Esophagus muscularis mucosa (tissue), 4 donors: ENCODE results near the gene OTUD4. TPM values are rescaled to one million over a fixed set of nuclear protein-coding genes. Genes with fewer than 3 reads are reported as not detected.
A peak's percentile ranks its signal among the peaks of the same experiment; 100 is the strongest.

ENCODE experiments used
- DNase-seq: peaks from one replicate; pipeline ENCODE4 v3.0.0-alpha.2; 2017; ENCODE audit errors: extremely low spot score
- H3K27ac ChIP-seq, 4 donors: fragments of 200-600 bp; sonication (generic); replicated peaks in 1 of 4; 1 replicate in 3 of 4; 2 replicates in 1 of 4; pipeline ENCODE4 v1.5.1; 2016 to 2019; ENCODE audit warnings: mild to moderate bottlenecking in 1 of 4
- H3K27me3 ChIP-seq, 4 donors: fragments of 200-600 bp; sonication (generic); one replicate each; pipeline versions ENCODE4 v1.5.1 to v1.6.0; 2016 to 2019
- H3K36me3 ChIP-seq, 4 donors: fragments of 200-600 bp; sonication (generic); one replicate each; pipeline ENCODE4 v1.5.1; 2016 to 2019
- H3K4me1 ChIP-seq, 4 donors: fragments of 200-600 bp; sonication (generic); one replicate each; pipeline ENCODE4 v1.5.1; 2016 to 2019
- H3K4me3 ChIP-seq, 4 donors: fragments of 200-600 bp; sonication (generic); 1 replicate in 2 of 4; 2 replicates in 2 of 4; pipeline ENCODE4 v1.5.1; 2016 to 2019; ENCODE audit warnings: mild to moderate bottlenecking in 4 of 4, moderate library complexity in 1 of 4
- H3K9me3 ChIP-seq, 4 donors: fragments of 200-600 bp; sonication (generic); 1 replicate in 3 of 4; 2 replicates in 1 of 4; pipeline ENCODE4 v1.5.1; 2016 to 2019
- CTCF ChIP-seq, 3 experiments: fragments of 200-600 bp in 2 of 3; fragments of 450-650 bp in 1 of 3; sonication (generic) in 2 of 3; IDR thresholded peaks; one replicate each; pipeline ENCODE4 v1.5.1; 2017 to 2019; ENCODE audit warnings: antibody characterized with exemption in 3 of 3, mild to moderate bottlenecking in 2 of 3, moderate library complexity in 1 of 3
- EP300 ChIP-seq: sonication (generic); formaldehyde crosslinking; IDR thresholded peaks from one replicate; pipeline ENCODE4 v1.6.1; 2017; ENCODE audit warnings: antibody characterized with exemption
- POLR2A ChIP-seq: fragments of 450-650 bp; IDR thresholded peaks from one replicate; pipeline ENCODE4 v1.6.1; 2017; ENCODE audit warnings: antibody characterized with exemption, moderate library complexity, mild to moderate bottlenecking, low read depth
- POLR2AphosphoS5 ChIP-seq, 2 donors: sonication (generic); formaldehyde crosslinking; IDR thresholded peaks; one replicate each; pipeline ENCODE4 v1.6.1; 2017; ENCODE audit warnings: antibody characterized with exemption in 2 of 2
- WGBS: methylation state at CpG from one replicate; pipeline ENCODE4 v1.1.5; 2018; 5-methylcytosine and 5-hydroxymethylcytosine counted together
- intact Hi-C: fragments of 100-400 bp; cut with DNase I; formaldehyde crosslinking; loops from one replicate; pipeline ENCODE4 v1.15.1; 2023
- total RNA-seq, 4 donors: library from RNA; depleted of rRNA; stranded (reverse); fragments of >200 nt; gene quantifications; one replicate each; pipeline versions ENCODE4 v1.1.0 to v1.2.1, GENCODE V29; 2016

The OTUD4 gene
- total RNA-seq, 4 donors from 2014 or later: 29.8 to 49.1 (median 38.3) TPM

- Histone ChIP-seq H3K27ac (no peak overlapping the region), H3K4me3 (no peak overlapping the region), H3K9me3 (no peaks in the 10 kb centered on the region), H3K36me3 (peaks cover 4 to 54% (median 24%) of the 10 kb centered on the region in 4 donors), H3K27me3 (no peaks in the 10 kb centered on the region), H3K4me1 (peaks cover 0 to 12% (median 3%) of the 10 kb centered on the region in 4 donors)
- DNase-seq: no peak
- TF ChIP-seq POLR2AphosphoS5 (IDR thresholded peaks at IDR 0.05): no peak
- TF ChIP-seq POLR2A: no peak
- TF ChIP-seq CTCF (IDR thresholded peaks at IDR 0.05): no peak
- TF ChIP-seq EP300: no peak
- intact Hi-C loops: no loop called here
- WGBS: 95% methylated on average over 12 of the region's 12 CpGs
These were observed 48.5 kb downstream of the OTUD4 start for GRCh38 chr4:145131848-145132247.

DNA sequence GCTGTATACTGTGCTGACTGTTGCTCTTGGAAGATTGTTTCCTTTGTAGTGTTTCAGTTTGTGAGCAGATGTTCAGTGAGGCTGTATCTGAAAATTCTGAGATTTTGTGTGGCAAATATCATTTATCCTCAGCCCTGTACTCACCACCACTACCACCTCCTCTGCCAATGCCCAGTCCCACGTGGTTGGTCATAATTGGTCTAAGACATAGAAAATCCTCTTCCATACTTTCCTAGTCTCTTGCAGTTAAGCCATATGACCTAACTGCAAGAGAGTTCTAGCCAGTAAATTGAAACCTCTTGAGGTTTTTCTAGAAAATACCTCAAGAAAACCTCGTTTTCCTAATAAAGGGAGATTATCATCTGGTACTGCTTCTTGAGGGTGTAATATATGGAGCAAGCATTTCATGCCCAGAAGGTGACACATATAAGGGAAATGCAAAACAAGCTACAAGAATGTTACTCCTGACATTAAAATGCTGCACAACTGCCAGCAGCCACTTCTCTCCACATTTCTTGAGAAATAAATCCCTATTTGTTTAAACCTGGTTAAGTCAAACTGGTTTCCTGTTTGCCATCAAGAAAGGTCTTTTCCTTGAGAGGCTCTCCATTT, 49.5 kb downstream of the OTUD4 start:
- no peaks in the 10 kb centered on the region for H3K27me3 ChIP-seq
- peaks cover 14 to 60% (median 31%) of the 10 kb centered on the region in 4 donors for H3K36me3 ChIP-seq
- H3K27ac ChIP-seq: peak overlapping the region in 1 of 4 donors; percentile 5
- H3K9me3 ChIP-seq: no peaks in the 10 kb centered on the region
- WGBS: 71% methylated on average over 2 of the region's 2 CpGs
- peaks cover 0 to 12% (median 3%) of the 10 kb centered on the region in 4 donors for H3K4me1 ChIP-seq
- TF ChIP-seq EP300: no peak
- no peak for TF ChIP-seq CTCF (IDR thresholded peaks at IDR 0.05)
- no peak for TF ChIP-seq POLR2A
- TF ChIP-seq POLR2AphosphoS5 (IDR thresholded peaks at IDR 0.05): no peak
- DNase-seq: no peak
- intact Hi-C loops: no loop called here
- no peak overlapping the region for H3K4me3 ChIP-seq

DNA sequence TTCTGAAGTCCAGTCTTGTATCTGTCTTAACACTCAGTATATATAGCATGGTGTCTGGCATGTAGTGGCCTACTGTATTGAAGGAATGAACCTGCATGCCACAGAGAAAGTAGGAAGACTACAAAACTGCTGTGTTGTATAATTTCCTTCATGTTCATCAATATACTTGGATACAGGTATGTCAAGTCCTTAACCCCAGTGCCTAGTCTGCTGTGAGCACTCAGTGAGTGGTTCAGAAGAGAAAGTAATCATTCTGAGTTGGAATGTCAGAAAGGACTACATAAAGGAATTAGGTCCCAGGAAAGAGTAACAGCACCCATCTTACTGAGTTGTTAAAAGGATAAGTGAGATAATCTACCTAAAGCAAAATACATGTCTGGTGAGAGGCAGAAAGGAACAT, 50.3 kb downstream of the OTUD4 start:
- no peak overlapping the region for H3K4me3 ChIP-seq
- no peak overlapping the region for H3K27ac ChIP-seq
- peaks cover 21 to 64% (median 38%) of the 10 kb centered on the region in 4 donors for H3K36me3 ChIP-seq
- intact Hi-C loops: no loop called here
- no peaks in the 10 kb centered on the region for H3K27me3 ChIP-seq
- TF ChIP-seq CTCF (IDR thresholded peaks at IDR 0.05): no peak
- no peak for TF ChIP-seq POLR2AphosphoS5 (IDR thresholded peaks at IDR 0.05)
- TF ChIP-seq EP300: no peak
- TF ChIP-seq POLR2A: no peak
- no peak for DNase-seq
- no peaks in the 10 kb centered on the region for H3K9me3 ChIP-seq
- peaks cover 0 to 12% (median 3%) of the 10 kb centered on the region in 4 donors for H3K4me1 ChIP-seq

- Histone ChIP-seq H3K4me1 (no peaks in the 10 kb centered on the region), H3K9me3 (no peaks in the 10 kb centered on the region), H3K4me3 (no peak overlapping the region), H3K27ac (no peak overlapping the region), H3K36me3 (peaks cover 44 to 96% (median 74%) of the 10 kb centered on the region in 4 donors), H3K27me3 (no peaks in the 10 kb centered on the region)
- no peak for DNase-seq
- no peak for TF ChIP-seq POLR2AphosphoS5 (IDR thresholded peaks at IDR 0.05)
- whole genome bisulfite sequencing: 99% methylated on average over 2 of the region's 2 CpGs
- intact Hi-C loops: no loop called here
These were observed 55.0 kb downstream of the OTUD4 start for GRCh38 chr4:145125396-145125795.

DNA sequence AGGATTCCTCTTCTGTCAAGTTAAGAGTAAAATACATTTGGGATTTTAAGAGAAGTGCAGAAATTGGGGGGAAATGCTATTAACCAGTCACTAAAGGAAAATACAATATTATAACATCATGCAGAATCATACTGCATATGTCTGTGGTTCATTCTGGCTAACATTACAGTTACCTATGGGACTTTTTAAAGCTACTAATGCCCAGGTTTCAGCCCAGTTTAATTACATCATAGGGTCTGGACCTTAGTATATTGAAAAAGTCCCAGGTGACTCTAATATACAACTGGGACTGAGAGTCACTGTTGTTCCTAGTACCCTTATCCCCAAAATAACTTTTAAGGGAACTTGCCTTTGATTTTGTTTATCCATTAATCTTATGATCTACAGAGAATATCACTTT, 72.3 kb downstream of the OTUD4 start:
- H3K36me3 ChIP-seq: peaks cover 52 to 90% (median 67%) of the 10 kb centered on the region in 4 donors
- intact Hi-C loops: no loop called here

More for the DNA sequence above, 72.3 kb downstream of the OTUD4 start:
- H3K4me3 ChIP-seq: no peak overlapping the region
- no peak overlapping the region for H3K27ac ChIP-seq
- TF ChIP-seq EP300 (no peak), POLR2A (no peak), CTCF (IDR thresholded peaks at IDR 0.05) (no peak), POLR2AphosphoS5 (IDR thresholded peaks at IDR 0.05) (no peak)
- no peaks in the 10 kb centered on the region for H3K27me3 ChIP-seq
- H3K4me1 ChIP-seq: peaks cover 0 to 9% (median 0%) of the 10 kb centered on the region in 4 donors
- no peak for DNase-seq
- H3K9me3 ChIP-seq: no peaks in the 10 kb centered on the region
